ENCODE measurements around the gene DNAJC6.
A peak's percentile ranks its signal among the peaks of the same experiment; 100 is the strongest.

The DNAJC6 gene

GRCh38 chr1:65414538-65414937 is 105.2 kb downstream of the DNAJC6 start:
- Histone ChIP-seq H3K9ac (ENCODE audit: low read depth, low read length) (no peak overlapping the region), H3K4me2 (ENCODE audit: low read length) (no peak overlapping the region), H3K4me1 (ENCODE audit: control insufficient read depth, insufficient read depth, low read length) (peaks cover 21% of the 10 kb centered on the region), H3K36me3 (ENCODE audit: insufficient read depth, low read length) (no peaks in the 10 kb centered on the region), H3K4me3 (ENCODE audit: low read length) (no peak overlapping the region), H3K9me3 (replicated peaks; ENCODE audit: low read length) (no peaks in the 10 kb centered on the region), H3K27me3 (ENCODE audit: control insufficient read depth, insufficient read depth, low read length) (no peaks in the 10 kb centered on the region)

- no peak overlapping the region for H3K4me3 ChIP-seq (ENCODE audit: low read length)
- no peak overlapping the region for H3K4me2 ChIP-seq (ENCODE audit: low read length)
- no peak overlapping the region for H3K9ac ChIP-seq (ENCODE audit: low read depth, low read length)
- no peaks in the 10 kb centered on the region for H3K36me3 ChIP-seq (ENCODE audit: insufficient read depth, low read length)
- H3K9me3 ChIP-seq (replicated peaks; ENCODE audit: low read length), result no peaks in the 10 kb centered on the region
- peaks cover 26% of the 10 kb centered on the region for H3K4me1 ChIP-seq (ENCODE audit: control insufficient read depth, insufficient read depth, low read length)
- H3K27me3 ChIP-seq (ENCODE audit: control insufficient read depth, insufficient read depth, low read length), result no peaks in the 10 kb centered on the region
These were observed 107.4 kb downstream of the DNAJC6 start for GRCh38 chr1:65416767-65417166.

GRCh38 chr1:65417729-65418128 is 108.4 kb downstream of the DNAJC6 start:
- no peak overlapping the region for H3K4me3 ChIP-seq (ENCODE audit: low read length)
- no peaks in the 10 kb centered on the region for H3K27me3 ChIP-seq (ENCODE audit: control insufficient read depth, insufficient read depth, low read length)
- H3K4me1 ChIP-seq (ENCODE audit: control insufficient read depth, insufficient read depth, low read length), result peaks cover 26% of the 10 kb centered on the region
- H3K4me2 ChIP-seq (ENCODE audit: low read length), result no peak overlapping the region
- no peaks in the 10 kb centered on the region for H3K36me3 ChIP-seq (ENCODE audit: insufficient read depth, low read length)
- no peaks in the 10 kb centered on the region for H3K9me3 ChIP-seq (replicated peaks; ENCODE audit: low read length)
- no peak overlapping the region for H3K9ac ChIP-seq (ENCODE audit: low read depth, low read length)

GRCh38 chr1:65418522-65419185 is 109.3 kb downstream of the DNAJC6 start:
- no peaks in the 10 kb centered on the region for H3K36me3 ChIP-seq (ENCODE audit: insufficient read depth, low read length)
- no peaks in the 10 kb centered on the region for H3K27me3 ChIP-seq (ENCODE audit: control insufficient read depth, insufficient read depth, low read length)
- no peak overlapping the region for H3K4me3 ChIP-seq (ENCODE audit: low read length)
- H3K4me2 ChIP-seq (ENCODE audit: low read length), result no peak overlapping the region
- H3K9me3 ChIP-seq (replicated peaks; ENCODE audit: low read length), result no peaks in the 10 kb centered on the region
- H3K9ac ChIP-seq (ENCODE audit: low read depth, low read length), result peak overlapping the region; percentile 87
- H3K4me1 ChIP-seq (ENCODE audit: control insufficient read depth, insufficient read depth, low read length), result peaks cover 34% of the 10 kb centered on the region

GRCh38 chr1:65419681-65420589 is 110.6 kb downstream of the DNAJC6 start:
- H3K36me3 ChIP-seq (ENCODE audit: insufficient read depth, low read length), result no peaks in the 10 kb centered on the region
- H3K4me1 ChIP-seq (ENCODE audit: control insufficient read depth, insufficient read depth, low read length), result peaks cover 47% of the 10 kb centered on the region
- H3K4me3 ChIP-seq (ENCODE audit: low read length), result peak overlapping the region; percentile 81
- H3K27me3 ChIP-seq (ENCODE audit: control insufficient read depth, insufficient read depth, low read length), result no peaks in the 10 kb centered on the region
- peak overlapping the region; percentile 96 for H3K4me2 ChIP-seq (ENCODE audit: low read length)
- peak overlapping the region; percentile 100 for H3K9ac ChIP-seq (ENCODE audit: low read depth, low read length)
- H3K9me3 ChIP-seq (replicated peaks; ENCODE audit: low read length), result no peaks in the 10 kb centered on the region

GRCh38 chr1:65420590-65421350 is 111.4 kb downstream of the DNAJC6 start, which contains the start of the genes LEPR and LEPROT:
TSS of gene LEPR (plus strand) at chr1:65420668. CDS start at chr1:65565566, 144,898 bp downstream.
TSS of gene LEPROT (plus strand) at chr1:65420668. CDS start at chr1:65420725, 57 bp downstream.
- Histone ChIP-seq H3K9ac (ENCODE audit: low read depth, low read length) (peak within 1 kb of the TSS; percentile 100), H3K4me2 (ENCODE audit: low read length) (peak within 1 kb of the TSS; percentile 96), H3K9me3 (replicated peaks; ENCODE audit: low read length) (no peaks in the 10 kb centered on the region), H3K36me3 (ENCODE audit: insufficient read depth, low read length) (peaks cover 6% of the 10 kb centered on the region), H3K4me3 (ENCODE audit: low read length) (peak within 1 kb of the TSS; percentile 81), H3K4me1 (ENCODE audit: control insufficient read depth, insufficient read depth, low read length) (peaks cover 55% of the 10 kb centered on the region), H3K27me3 (ENCODE audit: control insufficient read depth, insufficient read depth, low read length) (no peaks in the 10 kb centered on the region)

GRCh38 chr1:65421351-65422025 is 112.1 kb downstream of the DNAJC6 start:
- H3K4me3 ChIP-seq (ENCODE audit: low read length), result peak overlapping the region; percentile 74
- H3K9ac ChIP-seq (ENCODE audit: low read depth, low read length), result peak overlapping the region; percentile 100
- H3K9me3 ChIP-seq (replicated peaks; ENCODE audit: low read length), result no peaks in the 10 kb centered on the region
- peaks cover 12% of the 10 kb centered on the region for H3K36me3 ChIP-seq (ENCODE audit: insufficient read depth, low read length)
- peak overlapping the region; percentile 85 for H3K4me2 ChIP-seq (ENCODE audit: low read length)
- H3K27me3 ChIP-seq (ENCODE audit: control insufficient read depth, insufficient read depth, low read length), result no peaks in the 10 kb centered on the region
- peaks cover 62% of the 10 kb centered on the region for H3K4me1 ChIP-seq (ENCODE audit: control insufficient read depth, insufficient read depth, low read length)

- H3K9ac ChIP-seq (ENCODE audit: low read depth, low read length), result peak overlapping the region; percentile 100
- peak overlapping the region; percentile 74 for H3K4me3 ChIP-seq (ENCODE audit: low read length)
- peaks cover 22% of the 10 kb centered on the region for H3K36me3 ChIP-seq (ENCODE audit: insufficient read depth, low read length)
- H3K4me1 ChIP-seq (ENCODE audit: control insufficient read depth, insufficient read depth, low read length), result peaks cover 63% of the 10 kb centered on the region
- H3K9me3 ChIP-seq (replicated peaks; ENCODE audit: low read length), result no peaks in the 10 kb centered on the region
- H3K4me2 ChIP-seq (ENCODE audit: low read length), result peak overlapping the region; percentile 85
- H3K27me3 ChIP-seq (ENCODE audit: control insufficient read depth, insufficient read depth, low read length), result no peaks in the 10 kb centered on the region
These were observed 113.2 kb downstream of the DNAJC6 start for GRCh38 chr1:65422241-65423203.

- H3K9ac ChIP-seq (ENCODE audit: low read depth, low read length), result peak overlapping the region; percentile 66
- H3K4me3 ChIP-seq (ENCODE audit: low read length), result no peak overlapping the region
- H3K4me2 ChIP-seq (ENCODE audit: low read length), result peak overlapping the region; percentile 85
- H3K36me3 ChIP-seq (ENCODE audit: insufficient read depth, low read length), result peaks cover 34% of the 10 kb centered on the region
- peaks cover 59% of the 10 kb centered on the region for H3K4me1 ChIP-seq (ENCODE audit: control insufficient read depth, insufficient read depth, low read length)
- no peaks in the 10 kb centered on the region for H3K27me3 ChIP-seq (ENCODE audit: control insufficient read depth, insufficient read depth, low read length)
- H3K9me3 ChIP-seq (replicated peaks; ENCODE audit: low read length), result no peaks in the 10 kb centered on the region
These were observed 114.7 kb downstream of the DNAJC6 start for GRCh38 chr1:65423884-65424572.

- peak overlapping the region; percentile 85 for H3K4me2 ChIP-seq (ENCODE audit: low read length)
- H3K4me1 ChIP-seq (ENCODE audit: control insufficient read depth, insufficient read depth, low read length), result peaks cover 59% of the 10 kb centered on the region
- H3K27me3 ChIP-seq (ENCODE audit: control insufficient read depth, insufficient read depth, low read length), result no peaks in the 10 kb centered on the region
- peak overlapping the region; percentile 66 for H3K9ac ChIP-seq (ENCODE audit: low read depth, low read length)
- H3K36me3 ChIP-seq (ENCODE audit: insufficient read depth, low read length), result peaks cover 38% of the 10 kb centered on the region
- no peaks in the 10 kb centered on the region for H3K9me3 ChIP-seq (replicated peaks; ENCODE audit: low read length)
- peak overlapping the region; percentile 34 for H3K4me3 ChIP-seq (ENCODE audit: low read length)
These were observed 115.2 kb downstream of the DNAJC6 start for GRCh38 chr1:65424573-65424889.

Data from skeletal muscle satellite cell (primary cell).